ENCODE data around the gene GRHL3. TPM values are rescaled to one million over a fixed set of nuclear protein-coding genes. Genes with fewer than 3 reads are reported as not detected.
A peak's percentile ranks its signal among the peaks of the same experiment; 100 is the strongest.
"Not testable (repeated sequence)": the region's sequence is repeated elsewhere in the genome, so short reads cannot be mapped to it uniquely, and the experiment has no call there.

Gene GRHL3
- total RNA-seq, 1 donor from 2014 or later = 9.9 TPM

DNA sequence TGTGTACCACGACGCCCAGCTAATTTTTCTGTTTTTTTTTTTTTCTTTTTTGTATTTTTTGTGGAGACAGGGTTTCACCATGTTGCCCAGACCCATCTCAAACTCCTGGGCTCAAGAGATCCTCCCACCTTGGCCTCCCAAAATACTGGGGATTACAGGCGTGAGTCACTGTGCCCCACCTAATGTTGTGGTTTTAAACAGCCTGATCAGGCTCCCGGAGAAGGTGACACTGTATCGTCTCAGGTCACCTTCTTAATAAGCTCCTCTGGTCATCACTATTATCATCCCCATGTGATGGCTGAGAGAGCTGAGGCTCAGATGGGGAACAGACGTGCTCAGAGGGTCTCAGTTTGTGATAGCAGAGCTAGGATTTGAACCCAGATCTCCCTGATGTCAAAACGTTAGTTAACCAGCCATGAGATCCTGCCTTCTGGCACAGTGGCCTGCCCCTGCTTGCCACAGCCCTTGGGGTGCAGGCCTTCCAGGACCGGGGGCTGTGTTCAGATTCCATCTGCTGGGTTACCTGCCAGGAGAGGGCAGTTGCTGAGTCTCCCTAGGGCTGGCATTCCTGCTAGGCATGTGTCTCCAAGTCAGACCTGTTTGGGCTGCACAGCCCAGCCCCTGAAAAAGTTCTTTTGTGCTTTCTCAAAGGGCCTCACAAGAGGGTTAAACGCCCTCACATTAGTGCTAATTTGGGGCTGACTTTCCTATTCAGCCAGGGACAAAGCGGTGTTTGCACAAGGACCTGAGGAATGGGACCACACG, 32.7 kb upstream of the GRHL3 start:
- TF ChIP-seq, protein P1, sequence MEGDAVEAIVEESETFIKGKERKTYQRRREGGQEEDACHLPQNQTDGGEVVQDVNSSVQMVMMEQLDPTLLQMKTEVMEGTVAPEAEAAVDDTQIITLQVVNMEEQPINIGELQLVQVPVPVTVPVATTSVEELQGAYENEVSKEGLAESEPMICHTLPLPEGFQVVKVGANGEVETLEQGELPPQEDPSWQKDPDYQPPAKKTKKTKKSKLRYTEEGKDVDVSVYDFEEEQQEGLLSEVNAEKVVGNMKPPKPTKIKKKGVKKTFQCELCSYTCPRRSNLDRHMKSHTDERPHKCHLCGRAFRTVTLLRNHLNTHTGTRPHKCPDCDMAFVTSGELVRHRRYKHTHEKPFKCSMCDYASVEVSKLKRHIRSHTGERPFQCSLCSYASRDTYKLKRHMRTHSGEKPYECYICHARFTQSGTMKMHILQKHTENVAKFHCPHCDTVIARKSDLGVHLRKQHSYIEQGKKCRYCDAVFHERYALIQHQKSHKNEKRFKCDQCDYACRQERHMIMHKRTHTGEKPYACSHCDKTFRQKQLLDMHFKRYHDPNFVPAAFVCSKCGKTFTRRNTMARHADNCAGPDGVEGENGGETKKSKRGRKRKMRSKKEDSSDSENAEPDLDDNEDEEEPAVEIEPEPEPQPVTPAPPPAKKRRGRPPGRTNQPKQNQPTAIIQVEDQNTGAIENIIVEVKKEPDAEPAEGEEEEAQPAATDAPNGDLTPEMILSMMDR (conservative IDR thresholded peaks at IDR 0.05; ENCODE audit: low read depth, low read length) = no peak
- DNase-seq (ENCODE audit: low read depth) = no peak

DNA sequence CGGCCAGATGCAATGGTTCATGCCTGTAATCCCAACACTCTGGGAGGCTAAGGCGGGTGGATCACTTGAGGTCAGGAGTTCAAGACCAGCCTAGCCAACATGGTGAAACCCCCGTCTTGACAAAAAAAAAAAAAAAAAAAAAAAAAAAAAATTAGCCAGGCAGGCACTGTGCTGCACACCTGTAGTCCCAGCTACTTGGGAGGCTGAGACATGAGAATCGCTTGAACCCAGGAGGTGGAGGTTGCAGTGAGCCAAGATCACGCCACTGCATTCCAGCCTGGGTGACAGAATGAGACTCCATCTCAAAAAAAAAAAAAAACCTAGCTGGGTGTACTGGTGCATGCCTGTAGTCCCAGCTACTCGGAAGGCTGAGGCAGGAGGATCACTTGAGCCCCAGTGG, 31.4 kb upstream of the GRHL3 start:
- H3K4me3 ChIP-seq (ENCODE audit: low read depth, low read length); DNase-seq (ENCODE audit: low read depth): not testable (repeated sequence)

More for the DNA sequence above, 32.7 kb upstream of the GRHL3 start:
- no peak overlapping the region for H3K4me3 ChIP-seq (ENCODE audit: low read depth, low read length)

DNA sequence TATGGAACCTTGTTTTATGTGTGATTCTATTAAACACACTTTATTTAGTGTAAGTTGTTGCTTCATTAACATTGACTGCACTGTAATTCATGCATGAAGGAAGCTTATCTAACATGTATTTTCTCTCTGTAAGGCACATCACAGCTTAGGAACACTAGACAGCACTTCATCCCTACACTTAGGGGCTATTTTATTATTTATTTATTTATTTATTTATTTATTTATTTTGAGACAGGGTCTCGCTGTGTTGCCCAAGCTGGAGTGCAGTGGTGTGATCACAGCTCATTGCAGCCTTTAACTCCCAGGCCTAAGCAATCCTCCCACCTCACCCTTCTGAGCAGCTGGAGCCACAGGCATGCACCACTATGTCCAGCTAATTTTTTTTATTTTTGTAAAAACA, 30.7 kb upstream of the GRHL3 start:
- H3K4me3 ChIP-seq (ENCODE audit: low read depth, low read length) = no peak overlapping the region
- TF ChIP-seq, protein P1 (conservative IDR thresholded peaks at IDR 0.05; ENCODE audit: low read depth, low read length) = no peak
- no peak for DNase-seq (ENCODE audit: low read depth)

DNA sequence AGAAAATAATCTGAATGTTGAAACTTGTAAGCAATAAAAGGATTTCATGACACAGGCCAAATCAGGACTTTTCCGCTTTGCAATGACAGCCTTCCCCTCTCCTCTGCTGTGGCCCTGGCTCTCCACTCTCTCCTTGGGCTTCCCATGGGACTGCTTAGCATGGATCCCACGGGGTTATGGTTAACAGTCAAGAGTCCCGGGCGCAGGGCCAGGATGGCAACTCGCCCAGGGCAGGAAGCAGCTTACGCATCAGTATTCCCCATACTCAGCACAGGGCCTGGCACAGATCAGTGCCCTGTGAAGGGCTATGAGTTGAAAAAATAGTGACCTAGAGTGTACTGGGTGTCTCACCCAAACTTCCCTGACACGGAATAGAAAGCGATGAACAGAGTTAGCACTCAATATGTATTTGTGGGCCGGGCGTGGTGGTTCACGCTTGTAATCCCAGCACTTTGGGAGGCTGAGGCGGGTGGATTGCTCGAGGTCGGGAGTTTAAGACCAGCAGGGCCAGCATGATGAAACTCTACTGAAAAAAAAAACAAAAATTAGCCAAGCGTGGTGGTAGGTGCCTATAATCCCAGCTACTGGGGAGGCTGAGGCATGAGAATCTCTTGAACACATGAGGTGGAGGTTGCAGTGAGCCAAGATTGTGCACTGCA, 29.1 kb upstream of the GRHL3 start:
- DNase-seq (ENCODE audit: low read depth) = peak; percentile 93
- H3K4me3 ChIP-seq (ENCODE audit: low read depth, low read length) = no peak overlapping the region
- TF ChIP-seq, protein P1 (conservative IDR thresholded peaks at IDR 0.05; ENCODE audit: low read depth, low read length) = no peak

DNA sequence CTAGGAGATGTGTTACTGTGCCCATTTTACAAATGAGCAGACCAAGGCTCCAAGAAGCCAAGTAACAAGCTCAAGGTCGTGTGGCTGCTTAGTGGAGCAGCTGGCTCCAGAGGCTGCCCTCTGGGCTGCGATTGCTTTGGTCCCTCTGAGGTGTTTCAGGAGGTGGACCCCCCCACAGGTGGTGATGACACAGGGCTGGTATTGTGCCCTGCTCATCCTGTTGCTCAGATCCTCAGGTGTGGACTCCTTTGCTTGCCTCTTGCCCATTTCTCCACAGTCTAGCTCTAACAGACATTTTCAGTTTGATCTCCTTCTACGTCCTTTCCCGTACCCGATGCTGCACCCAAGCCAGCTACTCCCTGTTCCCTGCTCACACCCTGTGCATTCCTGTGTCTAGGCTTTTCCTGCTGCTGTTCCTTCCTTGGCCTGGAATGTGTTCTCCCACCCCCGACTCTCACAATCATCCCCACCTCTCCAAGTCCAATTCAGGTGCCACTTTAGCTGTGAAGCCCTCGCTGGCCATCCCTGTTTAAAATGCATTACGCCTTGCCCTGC, 28.1 kb upstream of the GRHL3 start:
- no peak for DNase-seq (ENCODE audit: low read depth)
- TF ChIP-seq, protein P1 (conservative IDR thresholded peaks at IDR 0.05; ENCODE audit: low read depth, low read length) = no peak
- no peak overlapping the region for H3K4me3 ChIP-seq (ENCODE audit: low read depth, low read length)

DNA sequence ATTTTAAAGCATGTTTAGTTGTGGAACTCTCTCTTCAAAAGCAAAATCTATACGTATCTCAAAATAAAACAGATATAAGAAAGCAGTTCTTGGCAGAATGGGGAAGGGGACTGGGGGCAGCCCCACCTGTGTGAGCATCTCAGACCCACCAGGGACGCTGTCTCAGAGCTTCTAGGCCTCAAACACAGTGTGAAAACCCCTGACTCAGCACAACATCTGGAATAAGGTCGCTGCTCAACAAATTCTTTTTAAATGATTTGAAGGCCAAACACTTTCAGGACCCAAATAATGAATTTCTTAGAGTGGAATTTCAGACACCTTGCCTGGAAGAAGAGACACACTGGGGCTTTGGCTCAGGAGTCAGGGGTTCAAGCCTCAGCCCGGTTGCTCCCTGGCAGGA, 27.1 kb upstream of the GRHL3 start:
- no peak for DNase-seq (ENCODE audit: low read depth)
- TF ChIP-seq, protein P1 (conservative IDR thresholded peaks at IDR 0.05; ENCODE audit: low read depth, low read length) = no peak
- H3K4me3 ChIP-seq (ENCODE audit: low read depth, low read length) = no peak overlapping the region

DNA sequence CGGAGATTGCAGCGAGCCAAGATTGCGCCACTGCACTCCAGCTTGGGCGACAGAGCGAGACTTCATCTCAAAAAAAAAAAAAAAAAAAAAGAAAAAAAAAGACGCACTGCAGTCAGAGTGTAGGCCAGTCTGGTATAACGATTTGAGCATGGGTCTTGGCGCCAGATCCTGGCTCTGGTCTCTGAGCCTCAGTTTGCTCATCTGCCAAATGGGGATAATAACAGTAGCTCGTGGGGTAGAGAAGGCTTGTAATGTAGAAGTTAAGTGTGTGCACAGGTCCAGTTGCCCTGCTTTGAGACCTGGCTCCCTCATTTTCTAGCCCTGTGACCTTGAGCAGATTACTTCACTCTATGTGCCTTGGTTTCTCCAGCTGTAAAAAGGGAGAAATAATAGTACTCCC, 26.3 kb upstream of the GRHL3 start:
- TF ChIP-seq, protein P1 (conservative IDR thresholded peaks at IDR 0.05; ENCODE audit: low read depth, low read length) = no peak
- H3K4me3 ChIP-seq (ENCODE audit: low read depth, low read length) = no peak overlapping the region

More for the DNA sequence above, 26.3 kb upstream of the GRHL3 start:
- DNase-seq (ENCODE audit: low read depth) = no peak

Measured in epithelial cell of proximal tubule (primary cell).